ENCODE measurements around the gene CELA1. TPM values are rescaled to one million over a fixed set of nuclear protein-coding genes. Genes with fewer than 3 reads are reported as not detected.

CELA1 gene
- not detected for polyA plus RNA-seq (2013, experiment 1 of 2)
- polyA plus RNA-seq (2013, experiment 2 of 2), result not detected

DNA sequence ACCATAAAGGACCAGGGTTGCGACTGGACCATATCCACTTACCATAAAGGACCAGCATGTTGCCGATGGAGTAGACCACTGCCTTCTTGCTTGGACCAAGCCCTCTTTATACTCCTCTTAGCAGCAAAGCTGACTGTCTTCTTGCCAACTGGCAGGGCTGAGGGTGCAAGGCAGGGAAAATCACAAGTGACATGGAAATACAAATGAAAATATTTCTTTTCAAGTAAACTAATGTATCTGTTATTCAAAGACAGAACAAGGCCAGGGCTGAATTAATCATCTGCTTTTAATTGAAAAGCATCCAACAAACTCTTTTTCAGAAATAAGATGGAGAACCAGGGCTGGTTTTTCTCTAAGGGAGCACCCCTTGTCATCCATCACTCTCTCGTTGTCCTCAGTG is at the start of gene CELA1:
TSS of gene CELA1 (minus strand) at position 99 of the 400 bp plus-strand sequence. CDS start at position 58, 41 bp downstream.
- no peak within 1 kb of the TSS for H2BK5ac ChIP-seq (ENCODE audit: low read length)
- no peaks in the 10 kb centered on the region for H3K36me3 ChIP-seq (ENCODE audit: control insufficient read depth, insufficient read depth, low read length)
- no peaks in the 10 kb centered on the region for H3K79me1 ChIP-seq (ENCODE audit: low read length)
- no peaks in the 10 kb centered on the region for H3K27me3 ChIP-seq (ENCODE audit: insufficient read depth, low read length, poor library complexity)
- H3K4ac ChIP-seq (ENCODE audit: low read depth, low read length), result no peak within 1 kb of the TSS
- H3K18ac ChIP-seq (ENCODE audit: low read length), result no peak within 1 kb of the TSS
- DNase-seq, result no peak
- no peak within 1 kb of the TSS for H4K5ac ChIP-seq (ENCODE audit: low read length)
- no peaks in the 10 kb centered on the region for H3K79me2 ChIP-seq (ENCODE audit: control insufficient read depth, insufficient read depth, low read length)
- no peak within 1 kb of the TSS for H2BK15ac ChIP-seq (replicated peaks; ENCODE audit: low read depth)
- H3K4me3 ChIP-seq (ENCODE audit: low read length), result no peak within 1 kb of the TSS
- no peak within 1 kb of the TSS for H3K23ac ChIP-seq (ENCODE audit: low read length)
- H3K4me1 ChIP-seq (ENCODE audit: control insufficient read depth, low read depth, low read length), result no peaks in the 10 kb centered on the region
- WGBS (ENCODE audit: extremely low coverage, insufficient coverage, low lambda C conversion rate), result no CpG with 5 or more reads among the region's 3 CpGs
- no peak within 1 kb of the TSS for H3K27ac ChIP-seq (ENCODE audit: low read depth, low read length)
- no peak within 1 kb of the TSS for H2AK5ac ChIP-seq (ENCODE audit: low read length)
- H3K56ac ChIP-seq (ENCODE audit: low read length), result no peak within 1 kb of the TSS
- H2BK120ac ChIP-seq (ENCODE audit: low read depth, low read length), result no peak within 1 kb of the TSS
- H3K9ac ChIP-seq (ENCODE audit: low read length), result no peak within 1 kb of the TSS
- H3K4me2 ChIP-seq (ENCODE audit: low read length), result no peak within 1 kb of the TSS
- H4K8ac ChIP-seq (ENCODE audit: low read depth, low read length), result no peak within 1 kb of the TSS

DNA sequence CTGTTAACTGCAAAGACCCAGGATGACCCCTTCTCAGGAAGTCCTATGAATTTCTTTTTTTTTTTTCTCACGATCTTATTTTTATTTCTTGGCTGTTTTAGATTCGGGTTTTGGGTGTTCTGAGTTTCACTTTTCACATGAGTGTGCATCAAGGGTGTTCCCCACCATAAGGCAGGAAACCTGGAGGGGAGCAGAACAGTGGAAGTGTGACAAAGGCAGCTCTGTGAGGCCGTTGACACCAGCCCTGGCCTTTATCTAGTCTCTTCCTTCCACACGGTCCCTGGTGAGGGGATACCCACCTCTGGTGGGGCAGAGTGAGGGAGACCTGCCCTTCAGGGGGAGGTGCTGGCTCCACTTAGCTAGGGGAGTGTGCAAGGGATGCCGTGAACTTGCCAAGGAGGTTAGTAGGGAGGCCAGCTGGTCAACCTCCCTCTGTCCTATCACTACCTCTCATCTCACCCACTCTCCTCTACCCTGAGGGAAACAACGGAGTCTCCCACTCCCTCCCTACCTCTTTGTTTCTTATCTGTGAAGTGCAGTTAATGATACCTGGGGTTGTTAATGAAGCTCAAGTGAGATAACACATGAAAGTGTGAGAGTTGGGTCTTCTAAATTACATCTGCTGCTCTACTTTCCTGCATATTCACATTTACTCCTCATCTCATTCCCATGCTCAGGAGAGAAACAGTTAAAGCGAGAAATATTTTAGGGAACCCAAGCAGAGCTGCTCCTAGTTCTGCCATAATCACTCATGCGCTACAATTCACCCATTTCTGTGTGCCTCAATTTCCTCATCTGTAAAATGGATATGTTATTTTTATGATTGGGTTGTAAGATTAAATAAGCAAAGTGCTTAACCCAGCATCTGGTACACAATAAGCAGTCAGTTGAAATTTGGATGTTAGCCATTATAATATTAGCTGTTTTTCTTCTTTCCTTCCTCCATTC is 49.1 kb upstream of the CELA1 start:
- Histone ChIP-seq H3K79me1 (ENCODE audit: low read length) (no peaks in the 10 kb centered on the region), H3K27me3 (ENCODE audit: insufficient read depth, low read length, poor library complexity) (no peaks in the 10 kb centered on the region), H3K23ac (ENCODE audit: low read length) (no peak overlapping the region), H2AK5ac (ENCODE audit: low read length) (no peak overlapping the region), H2BK120ac (ENCODE audit: low read depth, low read length) (no peak overlapping the region), H4K5ac (ENCODE audit: low read length) (no peak overlapping the region), H3K4ac (ENCODE audit: low read depth, low read length) (no peak overlapping the region), H2BK15ac (replicated peaks; ENCODE audit: low read depth) (no peak overlapping the region), H2BK5ac (ENCODE audit: low read length) (peak overlapping the region; percentile 8), H3K4me3 (ENCODE audit: low read length) (no peak overlapping the region), H3K27ac (ENCODE audit: low read depth, low read length) (no peak overlapping the region), H3K79me2 (ENCODE audit: control insufficient read depth, insufficient read depth, low read length) (no peaks in the 10 kb centered on the region), H3K56ac (ENCODE audit: low read length) (peak overlapping the region; percentile 42), H3K4me2 (ENCODE audit: low read length) (no peak overlapping the region), H3K18ac (ENCODE audit: low read length) (peak overlapping the region; percentile 78), H3K36me3 (ENCODE audit: control insufficient read depth, insufficient read depth, low read length) (no peaks in the 10 kb centered on the region), H3K4me1 (ENCODE audit: control insufficient read depth, low read depth, low read length) (peaks cover 10% of the 10 kb centered on the region), H4K8ac (ENCODE audit: low read depth, low read length) (no peak overlapping the region), H3K9ac (ENCODE audit: low read length) (no peak overlapping the region)
- WGBS (ENCODE audit: extremely low coverage, insufficient coverage, low lambda C conversion rate), result no CpG with 5 or more reads among the region's 8 CpGs
- peak; percentile 93 for DNase-seq

DNA sequence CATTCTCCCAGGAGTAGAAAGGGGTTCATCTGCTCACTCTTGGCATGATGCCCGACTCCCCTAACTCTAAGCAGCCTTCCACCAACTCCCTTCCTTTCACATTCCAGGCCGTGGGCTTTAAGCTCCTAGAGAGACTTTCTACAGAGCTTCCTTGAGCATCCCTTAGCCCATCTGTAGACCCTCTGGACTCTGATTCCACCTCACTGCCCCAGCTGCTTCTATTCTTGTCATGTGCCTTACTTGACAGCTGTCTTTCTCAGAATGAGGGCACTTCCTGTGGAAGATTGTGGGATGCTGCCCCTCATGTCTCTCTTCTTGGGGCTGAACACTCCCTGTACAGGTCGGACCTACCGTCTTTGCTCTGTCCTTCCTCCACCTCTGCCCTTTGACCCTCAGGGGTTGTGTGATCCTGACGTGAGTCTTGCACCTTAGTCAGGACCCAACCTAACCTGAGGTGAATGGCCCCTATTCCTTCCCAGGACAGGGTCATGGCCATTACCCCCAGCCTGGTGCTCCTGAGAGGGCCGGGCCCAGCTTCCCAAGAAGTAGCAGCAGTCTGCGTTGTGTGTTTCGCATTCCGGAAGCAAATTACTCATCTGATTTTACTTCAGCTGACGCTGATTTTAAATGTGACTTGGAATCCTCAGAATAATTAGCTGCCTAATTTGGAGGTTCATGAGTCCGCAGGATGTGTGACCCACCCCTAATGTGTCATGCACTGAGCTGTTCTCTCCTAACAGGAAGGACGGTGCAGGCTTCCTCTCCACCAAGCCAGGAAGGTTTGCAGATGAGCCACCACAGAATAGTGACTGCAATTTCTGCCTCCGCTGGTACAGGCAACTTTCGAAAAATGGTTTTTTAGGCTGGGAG is 47.4 kb upstream of the CELA1 start:
- no peaks in the 10 kb centered on the region for H3K27me3 ChIP-seq (ENCODE audit: insufficient read depth, low read length, poor library complexity)
- no peak overlapping the region for H3K56ac ChIP-seq (ENCODE audit: low read length)
- H3K27ac ChIP-seq (ENCODE audit: low read depth, low read length), result no peak overlapping the region
- no peak overlapping the region for H4K5ac ChIP-seq (ENCODE audit: low read length)
- H3K36me3 ChIP-seq (ENCODE audit: control insufficient read depth, insufficient read depth, low read length), result no peaks in the 10 kb centered on the region
- no peak overlapping the region for H2BK15ac ChIP-seq (replicated peaks; ENCODE audit: low read depth)
- no peak overlapping the region for H2BK120ac ChIP-seq (ENCODE audit: low read depth, low read length)
- no peak overlapping the region for H3K4me2 ChIP-seq (ENCODE audit: low read length)
- H3K4ac ChIP-seq (ENCODE audit: low read depth, low read length), result no peak overlapping the region
- no peak overlapping the region for H2AK5ac ChIP-seq (ENCODE audit: low read length)
- H3K79me2 ChIP-seq (ENCODE audit: control insufficient read depth, insufficient read depth, low read length), result no peaks in the 10 kb centered on the region
- H4K8ac ChIP-seq (ENCODE audit: low read depth, low read length), result no peak overlapping the region
- no peak overlapping the region for H2BK5ac ChIP-seq (ENCODE audit: low read length)
- no peak for DNase-seq
- H3K9ac ChIP-seq (ENCODE audit: low read length), result no peak overlapping the region
- no peak overlapping the region for H3K18ac ChIP-seq (ENCODE audit: low read length)
- no peak overlapping the region for H3K4me3 ChIP-seq (ENCODE audit: low read length)
- no peaks in the 10 kb centered on the region for H3K79me1 ChIP-seq (ENCODE audit: low read length)
- WGBS (ENCODE audit: extremely low coverage, insufficient coverage, low lambda C conversion rate), result no CpG with 5 or more reads among the region's 14 CpGs
- peaks cover 10% of the 10 kb centered on the region for H3K4me1 ChIP-seq (ENCODE audit: control insufficient read depth, low read depth, low read length)
- H3K23ac ChIP-seq (ENCODE audit: low read length), result peak overlapping the region; percentile 19

DNA sequence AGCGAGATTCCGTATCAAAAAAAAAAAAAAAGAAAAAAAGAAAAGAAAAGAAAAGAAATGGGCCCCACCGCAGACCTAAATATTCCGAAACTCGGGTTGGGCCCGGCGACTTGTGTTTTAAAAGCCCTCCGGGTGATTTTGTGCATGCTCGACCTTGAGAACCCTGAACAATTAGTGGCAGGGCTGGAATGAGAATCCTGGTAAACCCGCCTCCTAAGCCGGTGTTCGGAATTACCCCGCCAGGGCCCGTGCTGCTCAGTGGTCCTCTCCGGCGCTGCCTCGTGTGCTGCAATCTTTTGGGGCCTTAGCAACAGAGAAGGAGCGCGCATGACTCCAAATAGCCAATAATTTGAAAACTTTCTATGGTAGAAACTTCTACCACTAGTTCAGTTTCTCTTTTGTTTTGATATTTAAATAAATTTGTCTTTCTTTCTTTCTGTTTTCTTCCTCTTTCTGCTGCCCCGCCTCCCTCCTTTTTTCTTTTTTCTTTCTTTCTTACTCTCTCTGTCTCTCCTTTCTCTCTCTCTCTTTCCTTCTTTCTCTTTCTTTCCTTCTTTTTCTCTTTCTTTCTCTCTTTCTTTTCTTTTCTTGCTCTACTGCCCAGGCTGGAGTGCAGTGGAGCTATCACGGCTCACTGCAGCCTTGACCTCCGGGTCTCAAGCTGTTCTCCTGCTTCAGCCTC is 46.2 kb upstream of the CELA1 start:
- Histone ChIP-seq H3K4me1 (ENCODE audit: control insufficient read depth, low read depth, low read length) (peaks cover 21% of the 10 kb centered on the region), H3K23ac (ENCODE audit: low read length) (no peak overlapping the region), H3K79me2 (ENCODE audit: control insufficient read depth, insufficient read depth, low read length) (no peaks in the 10 kb centered on the region), H3K4me3 (ENCODE audit: low read length) (no peak overlapping the region), H3K36me3 (ENCODE audit: control insufficient read depth, insufficient read depth, low read length) (no peaks in the 10 kb centered on the region), H3K4ac (ENCODE audit: low read depth, low read length) (no peak overlapping the region), H3K18ac (ENCODE audit: low read length) (no peak overlapping the region), H3K56ac (ENCODE audit: low read length) (peak overlapping the region; percentile 64), H3K79me1 (ENCODE audit: low read length) (no peaks in the 10 kb centered on the region), H3K27me3 (ENCODE audit: insufficient read depth, low read length, poor library complexity) (no peaks in the 10 kb centered on the region), H2BK15ac (replicated peaks; ENCODE audit: low read depth) (no peak overlapping the region), H3K9ac (ENCODE audit: low read length) (peak overlapping the region; percentile 30), H3K4me2 (ENCODE audit: low read length) (peak overlapping the region; percentile 26), H4K5ac (ENCODE audit: low read length) (no peak overlapping the region), H2BK5ac (ENCODE audit: low read length) (no peak overlapping the region), H2AK5ac (ENCODE audit: low read length) (no peak overlapping the region), H4K8ac (ENCODE audit: low read depth, low read length) (no peak overlapping the region), H2BK120ac (ENCODE audit: low read depth, low read length) (no peak overlapping the region), H3K27ac (ENCODE audit: low read depth, low read length) (no peak overlapping the region)
- WGBS (ENCODE audit: extremely low coverage, insufficient coverage, low lambda C conversion rate), result no CpG with 5 or more reads among the region's 22 CpGs
- DNase-seq, result peak; percentile 81

DNA sequence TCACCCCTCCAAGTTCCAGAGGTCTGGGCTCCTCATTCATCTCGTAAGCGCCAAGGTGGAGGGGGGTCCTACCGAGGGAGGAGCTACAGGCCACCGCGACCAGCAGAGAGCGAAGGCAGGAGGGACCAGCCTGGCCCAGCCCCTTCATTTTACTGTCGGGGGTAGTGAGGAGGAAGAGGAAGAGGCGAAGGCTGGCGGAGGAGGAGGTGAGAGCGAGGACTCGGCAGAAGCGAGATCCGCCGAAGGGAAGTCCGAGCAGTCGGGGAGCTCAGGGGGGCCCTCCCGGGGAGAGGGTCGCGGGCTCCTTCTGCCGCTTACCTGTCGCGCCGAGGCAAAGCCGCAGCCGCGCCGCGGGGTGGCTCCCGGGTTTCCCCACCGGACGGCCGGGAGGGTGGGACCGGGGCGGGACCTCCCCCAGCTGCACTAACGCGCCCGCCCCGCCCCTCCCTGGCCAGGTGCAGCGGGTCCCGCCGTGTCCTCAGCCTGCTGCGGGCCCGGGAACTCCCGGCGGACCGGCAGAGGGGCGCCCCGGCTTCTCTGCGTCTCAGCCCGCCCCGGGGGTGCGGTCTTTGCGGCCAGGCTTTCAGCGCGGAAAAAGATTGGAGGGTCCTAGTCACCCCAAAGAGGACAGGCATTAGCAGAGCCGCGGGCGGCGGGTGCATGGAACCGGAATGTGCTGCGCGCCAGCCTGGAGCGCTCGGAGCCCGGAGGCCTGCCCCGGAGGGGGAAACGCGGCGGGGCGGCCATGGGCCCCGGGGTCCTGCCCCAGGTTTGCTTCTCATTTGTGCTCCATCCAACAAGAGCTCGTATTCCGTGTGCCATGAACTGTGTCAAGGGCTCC is 45.0 kb upstream of the CELA1 start, which contains the start of gene GALNT6:
TSS of gene GALNT6 (minus strand) at position 124 of the 841 bp plus-strand sequence. CDS start 11,625 bp downstream, outside the sequence.
- Histone ChIP-seq H2AK5ac (ENCODE audit: low read length) (peak within 1 kb of the TSS; percentile 29), H3K79me1 (ENCODE audit: low read length) (no peaks in the 10 kb centered on the region), H3K56ac (ENCODE audit: low read length) (peak within 1 kb of the TSS; percentile 84), H3K9ac (ENCODE audit: low read length) (peak within 1 kb of the TSS; percentile 75), H3K18ac (ENCODE audit: low read length) (peak within 1 kb of the TSS; percentile 91), H2BK120ac (ENCODE audit: low read depth, low read length) (peak within 1 kb of the TSS; percentile 2), H3K27me3 (ENCODE audit: insufficient read depth, low read length, poor library complexity) (no peaks in the 10 kb centered on the region), H3K4ac (ENCODE audit: low read depth, low read length) (peak within 1 kb of the TSS; percentile 26), H4K8ac (ENCODE audit: low read depth, low read length) (no peak within 1 kb of the TSS), H3K79me2 (ENCODE audit: control insufficient read depth, insufficient read depth, low read length) (no peaks in the 10 kb centered on the region), H4K5ac (ENCODE audit: low read length) (no peak within 1 kb of the TSS), H2BK15ac (replicated peaks; ENCODE audit: low read depth) (no peak within 1 kb of the TSS), H3K4me1 (ENCODE audit: control insufficient read depth, low read depth, low read length) (peaks cover 26% of the 10 kb centered on the region), H2BK5ac (ENCODE audit: low read length) (peak within 1 kb of the TSS; percentile 2), H3K27ac (ENCODE audit: low read depth, low read length) (peak within 1 kb of the TSS; percentile 76), H3K4me3 (ENCODE audit: low read length) (peak within 1 kb of the TSS; percentile 68), H3K4me2 (ENCODE audit: low read length) (peak within 1 kb of the TSS; percentile 49), H3K36me3 (ENCODE audit: control insufficient read depth, insufficient read depth, low read length) (no peaks in the 10 kb centered on the region), H3K23ac (ENCODE audit: low read length) (peak within 1 kb of the TSS; percentile 11)
- peak; percentile 76 for DNase-seq
- WGBS (ENCODE audit: extremely low coverage, insufficient coverage, low lambda C conversion rate), result no CpG with 5 or more reads among the region's 73 CpGs

Measured in mesendoderm (in vitro differentiated cells).